Fibroblast of the conjunctiva (primary cell): Measurements from ENCODE around the gene SF3A2.
"Not testable (repeated sequence)": the region's sequence is repeated elsewhere in the genome, so short reads cannot be mapped to it uniquely, and the experiment has no call there.

ENCODE experiments used
- DNase-seq: peaks from one replicate; pipeline ENCODE4 v3.0.0-alpha.2; 2010; ENCODE audit warnings: low read depth

Gene SF3A2

DNA sequence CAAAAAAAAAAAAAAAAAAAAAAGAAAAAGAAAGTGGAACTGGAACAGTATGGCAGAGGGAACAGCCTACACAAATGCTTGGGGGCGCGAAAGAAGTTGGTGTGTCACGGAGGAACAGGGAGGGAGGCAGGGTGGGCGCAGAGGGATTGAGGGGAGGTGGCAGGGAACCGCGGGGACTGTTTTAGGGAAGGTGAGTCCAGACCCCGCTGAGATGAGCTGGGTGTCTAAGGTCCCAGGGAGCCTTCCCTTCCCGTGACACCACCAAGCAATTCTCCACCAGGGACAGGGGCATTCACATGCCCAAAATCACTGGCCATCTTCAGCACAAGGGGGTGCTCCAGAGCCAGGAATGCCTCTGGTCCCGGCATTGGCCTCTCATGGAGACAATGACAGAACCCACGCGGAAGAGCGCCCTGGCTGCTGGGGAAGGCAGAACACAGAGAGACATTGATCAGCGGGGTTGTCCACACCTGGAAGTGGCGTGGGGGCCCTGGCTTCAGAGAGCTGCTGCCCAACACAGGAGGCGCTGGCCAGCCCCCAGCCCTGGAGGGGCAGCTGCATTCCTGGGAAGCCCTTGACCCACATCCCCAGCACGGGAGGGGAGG, 38.4 kb downstream of the SF3A2 start:
- peak; percentile 39 for DNase-seq

DNA sequence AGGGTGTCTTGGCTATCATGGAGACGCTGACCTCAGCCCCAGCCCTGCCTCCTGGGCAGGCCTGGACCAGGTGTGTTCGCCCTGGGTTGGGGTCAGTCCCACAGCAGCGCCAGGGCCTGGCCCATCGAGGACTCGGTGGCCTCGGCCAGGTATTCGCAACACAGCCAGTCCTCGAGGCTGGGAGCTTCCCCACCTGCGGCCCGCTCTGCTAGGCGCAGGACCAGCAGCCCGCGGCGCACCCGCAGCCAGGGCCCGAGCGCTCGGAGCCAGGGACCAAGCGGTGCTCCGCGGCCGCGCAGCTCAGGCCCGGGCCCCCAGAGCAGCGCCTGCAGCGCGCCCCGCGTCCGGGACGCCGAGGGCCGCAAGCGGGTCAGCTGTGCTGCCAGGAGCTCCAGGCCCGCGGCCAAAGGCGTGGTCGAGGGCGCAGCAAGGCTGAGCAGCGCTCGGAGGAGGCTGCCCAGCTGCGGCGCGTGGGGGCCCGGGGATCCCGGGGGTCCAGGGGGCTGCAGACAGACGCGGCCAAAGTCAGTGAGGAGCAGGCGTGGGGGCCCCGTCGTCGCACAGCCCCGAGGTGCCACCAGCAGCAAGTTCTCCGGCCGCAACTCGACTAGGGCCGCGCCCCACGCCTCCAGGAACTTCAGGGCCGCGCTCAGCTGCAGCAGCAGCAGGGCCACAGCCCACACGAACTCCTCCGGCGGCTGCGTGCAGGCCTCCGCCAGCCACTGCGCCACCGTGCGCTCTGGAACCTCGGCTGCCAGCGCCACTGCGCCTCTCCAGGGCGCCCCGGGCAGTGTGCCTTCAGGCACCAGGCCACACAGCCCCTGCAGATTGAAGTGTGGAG, 39.2 kb downstream of the SF3A2 start:
- DNase-seq = no peak

GRCh38 chr19:2276429-2276986, 39.9 kb downstream of the SF3A2 start:
- DNase-seq = no peak

GRCh38 chr19:2277138-2277537, 40.5 kb downstream of the SF3A2 start:
- DNase-seq = no peak

DNA sequence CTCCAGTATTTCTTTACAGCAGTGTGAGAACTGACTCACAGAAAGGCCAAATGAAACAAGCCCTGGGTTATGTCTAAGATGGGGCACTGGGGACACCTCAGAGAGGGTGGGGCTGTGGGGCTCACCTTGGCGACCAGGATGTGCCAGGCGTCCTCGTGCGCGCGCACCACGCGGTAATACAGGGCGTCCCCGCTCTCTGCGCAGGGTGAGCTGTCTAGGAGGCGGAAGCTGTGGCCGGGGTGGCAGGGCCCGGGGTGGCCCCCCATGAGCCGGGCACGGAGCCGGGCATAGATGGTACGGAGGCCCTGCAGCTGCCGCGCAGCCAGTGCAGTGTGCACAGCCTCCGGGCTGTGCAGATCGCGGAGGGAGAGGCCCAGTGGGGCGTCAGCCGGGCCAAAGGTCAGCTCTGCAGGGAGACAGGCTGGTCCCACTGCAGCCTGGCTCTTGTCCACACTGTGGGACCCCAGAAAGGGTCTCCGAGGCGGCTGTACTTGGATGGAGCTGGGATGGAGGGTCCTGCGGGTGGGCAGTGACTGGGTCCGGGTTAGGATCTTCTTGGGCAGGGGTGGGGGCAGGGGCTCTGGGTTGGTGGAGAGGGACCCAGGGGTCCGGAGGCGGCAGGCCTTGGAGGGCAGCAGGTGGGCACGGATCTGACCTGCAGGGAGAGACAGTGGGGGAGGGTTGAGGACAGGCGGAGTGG, 42.0 kb downstream of the SF3A2 start:
- DNase-seq = no peak

DNA sequence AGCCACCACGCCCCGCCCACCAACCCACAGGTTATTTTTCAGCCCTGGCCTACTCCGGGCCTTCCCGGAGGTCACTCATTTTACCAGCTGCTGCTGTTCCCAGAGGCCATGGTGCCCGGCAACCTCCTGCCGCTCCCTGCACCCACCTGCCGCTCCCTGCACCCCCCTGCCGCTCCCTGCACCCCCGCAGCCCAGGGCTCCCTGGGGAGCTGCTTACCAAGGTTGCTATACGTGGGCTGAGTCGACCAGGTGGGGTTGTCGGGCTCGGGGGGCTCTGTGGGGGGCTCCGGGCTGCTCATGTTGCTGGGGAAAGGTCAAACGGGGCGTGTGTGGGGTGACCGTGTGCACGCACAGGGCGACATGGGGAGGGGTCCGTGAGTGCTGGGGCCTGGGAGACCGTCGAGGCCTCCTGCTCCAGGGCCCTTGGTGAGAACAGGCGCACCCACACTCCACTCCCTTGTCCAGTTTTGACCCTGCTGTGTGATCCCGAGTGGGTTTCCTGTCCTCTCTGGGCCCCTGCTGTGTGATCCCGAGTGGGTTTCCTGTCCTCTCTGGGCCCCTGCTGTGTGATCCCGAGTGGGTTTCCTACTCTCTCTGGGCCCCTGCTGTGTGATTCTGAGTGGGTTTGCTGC, 44.1 kb downstream of the SF3A2 start:
- no peak for DNase-seq

GRCh38 chr19:2281265-2282061, 44.8 kb downstream of the SF3A2 start:
- DNase-seq = not testable (repeated sequence)

DNA sequence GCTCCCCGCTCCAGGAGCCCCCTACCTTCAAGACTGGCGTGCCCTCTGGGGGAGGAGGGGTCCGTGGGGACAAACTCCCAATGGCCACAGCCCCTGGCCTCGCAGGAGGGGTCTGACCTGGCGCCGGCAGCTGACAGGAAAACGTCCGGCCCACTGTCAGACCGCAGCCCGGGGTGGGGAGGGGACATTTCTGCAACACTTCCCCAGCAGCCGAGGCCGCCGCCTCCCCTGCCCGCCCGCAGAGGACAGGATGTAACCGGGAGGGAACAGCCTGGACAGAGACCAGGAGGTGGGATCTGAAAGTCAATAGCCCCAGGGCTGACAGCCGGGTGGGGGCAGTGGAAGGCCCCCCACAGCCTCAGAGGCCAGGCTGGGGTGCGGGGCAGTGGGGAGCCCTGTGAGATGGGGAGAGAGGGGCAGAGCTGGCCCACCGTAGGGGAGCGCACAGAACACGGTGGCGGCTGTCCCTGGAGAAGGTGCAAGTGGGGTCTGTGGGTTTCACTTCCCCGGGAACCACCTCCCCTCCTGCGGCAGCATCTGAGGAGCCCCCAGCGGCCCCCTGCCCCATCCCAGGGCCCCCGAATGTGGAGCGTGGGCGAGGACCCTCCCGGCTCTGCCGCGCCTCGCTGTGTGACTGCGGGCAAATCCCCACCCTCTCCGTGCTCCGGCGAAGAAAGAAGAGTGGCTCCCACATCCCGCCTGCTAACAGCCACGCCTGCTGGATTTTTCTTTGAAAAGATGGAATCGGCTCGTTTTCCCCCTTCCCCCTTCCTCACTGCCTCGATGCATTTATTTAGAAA, 45.6 kb downstream of the SF3A2 start, which contains the start of gene PEAK3:
PEAK3 (minus strand) TSS at position 114 of the 800 bp plus-strand sequence. CDS start 1,244 bp downstream, outside the sequence.
- no peak for DNase-seq

- DNase-seq = no peak
Observed at GRCh38 chr19:2282862-2283237, 46.2 kb downstream of the SF3A2 start.

DNA sequence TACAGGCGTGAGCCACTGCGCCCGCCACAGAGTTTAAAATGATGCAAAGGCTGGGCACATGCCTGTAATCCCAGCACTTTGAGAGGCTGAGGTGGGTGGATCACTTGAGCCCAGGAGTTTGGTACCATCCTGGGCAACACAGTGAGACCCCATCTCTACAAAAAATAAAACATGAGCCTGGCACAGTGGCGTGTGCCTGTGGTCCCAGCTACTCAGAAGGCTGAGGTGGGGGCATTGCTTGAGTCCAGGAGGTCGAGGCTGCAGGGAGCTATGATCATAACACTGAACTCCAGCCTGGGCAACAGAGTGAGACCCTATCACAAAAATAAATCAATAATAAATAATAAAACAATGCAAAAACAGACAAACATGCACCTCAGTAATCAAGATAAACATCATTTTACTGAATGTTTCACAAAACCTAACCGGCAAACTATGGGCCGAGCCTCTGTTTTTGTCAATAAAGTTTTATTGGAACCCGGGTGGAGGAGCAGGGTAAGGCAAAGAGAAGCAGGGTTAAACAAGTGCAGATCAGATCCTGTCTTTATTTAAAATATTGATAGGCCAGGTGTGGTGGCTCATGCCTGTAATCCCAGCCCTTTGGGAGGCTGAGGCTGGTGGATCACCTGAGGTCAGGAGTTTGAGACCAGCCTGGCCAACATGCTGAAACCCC, 47.3 kb downstream of the SF3A2 start:
- no peak for DNase-seq

GRCh38 chr19:2286402-2287140, 49.9 kb downstream of the SF3A2 start:
- no peak for DNase-seq

- no peak for DNase-seq
Observed at GRCh38 chr19:2287585-2288337, 51.1 kb downstream of the SF3A2 start.

DNA sequence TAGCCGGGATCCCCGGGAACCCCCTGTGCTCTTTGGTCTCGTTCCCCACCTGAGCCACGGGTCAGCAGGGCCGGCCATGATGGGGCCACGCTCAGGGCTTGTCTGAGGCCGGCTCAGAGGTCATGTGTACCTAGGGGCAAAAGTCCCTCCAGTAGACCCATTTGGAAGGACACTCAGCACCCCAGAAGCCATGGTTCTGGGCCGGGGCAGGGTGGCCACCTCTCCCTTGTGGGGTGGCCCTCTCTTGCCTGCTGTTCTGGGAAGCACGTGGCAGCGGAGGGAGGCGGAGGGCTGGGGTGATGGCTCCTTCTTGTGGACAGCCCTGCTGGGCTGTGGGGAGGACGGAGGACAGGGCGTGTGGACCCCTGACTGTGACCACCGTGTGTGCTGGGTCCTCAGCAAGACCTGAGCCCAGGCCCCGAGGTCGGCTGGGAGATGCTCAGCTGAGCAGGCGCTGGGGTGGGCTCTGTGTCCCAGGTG, 51.8 kb downstream of the SF3A2 start:
- DNase-seq = no peak

DNA sequence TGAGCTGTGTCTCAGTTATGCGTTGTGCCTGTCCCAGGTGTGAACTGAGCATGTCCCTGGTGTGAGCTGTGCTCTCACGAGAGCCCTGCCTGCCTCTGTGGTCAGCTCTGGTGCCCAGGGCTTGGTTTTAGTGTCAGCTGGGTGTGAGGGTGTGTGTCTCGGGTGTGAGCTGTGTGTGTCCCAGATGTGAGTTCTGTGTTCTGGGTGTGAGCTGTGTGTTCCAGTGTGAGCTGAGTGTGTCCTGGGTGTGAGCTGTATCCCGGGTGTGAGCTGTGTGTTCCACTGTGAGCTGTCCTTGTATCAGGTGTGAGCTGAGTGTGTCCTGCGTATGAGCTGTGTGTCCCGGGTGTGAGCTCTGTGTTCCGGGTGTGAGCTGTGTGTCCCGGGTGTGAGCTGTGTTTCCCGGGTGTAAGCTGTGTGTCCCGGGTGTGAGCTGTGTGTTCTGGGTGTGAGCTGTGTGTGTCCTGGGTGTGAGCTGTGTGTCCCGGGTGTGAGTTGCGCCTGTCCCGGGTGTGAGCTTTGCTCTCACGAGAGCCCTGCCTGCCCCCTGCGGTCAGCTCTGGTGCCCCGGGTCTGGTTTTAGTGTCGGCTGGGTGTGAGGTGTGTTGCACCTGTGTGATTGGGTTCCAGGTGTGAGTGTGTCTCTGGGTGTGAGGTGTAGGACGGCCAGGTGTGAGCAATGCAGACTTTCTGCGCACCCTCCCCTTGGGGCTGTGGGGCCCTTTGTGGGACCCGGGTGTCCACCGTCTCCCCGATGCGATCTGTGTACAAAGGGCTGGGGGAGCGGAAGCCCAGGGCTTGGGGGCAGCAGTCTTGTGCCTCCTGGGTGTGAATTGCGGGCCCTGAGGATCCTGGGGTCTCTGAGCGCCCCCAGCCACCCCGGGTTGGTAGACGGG, 52.4 kb downstream of the SF3A2 start:
- no peak for DNase-seq

GRCh38 chr19:2289714-2290435, 53.3 kb downstream of the SF3A2 start:
- DNase-seq = no peak

DNA sequence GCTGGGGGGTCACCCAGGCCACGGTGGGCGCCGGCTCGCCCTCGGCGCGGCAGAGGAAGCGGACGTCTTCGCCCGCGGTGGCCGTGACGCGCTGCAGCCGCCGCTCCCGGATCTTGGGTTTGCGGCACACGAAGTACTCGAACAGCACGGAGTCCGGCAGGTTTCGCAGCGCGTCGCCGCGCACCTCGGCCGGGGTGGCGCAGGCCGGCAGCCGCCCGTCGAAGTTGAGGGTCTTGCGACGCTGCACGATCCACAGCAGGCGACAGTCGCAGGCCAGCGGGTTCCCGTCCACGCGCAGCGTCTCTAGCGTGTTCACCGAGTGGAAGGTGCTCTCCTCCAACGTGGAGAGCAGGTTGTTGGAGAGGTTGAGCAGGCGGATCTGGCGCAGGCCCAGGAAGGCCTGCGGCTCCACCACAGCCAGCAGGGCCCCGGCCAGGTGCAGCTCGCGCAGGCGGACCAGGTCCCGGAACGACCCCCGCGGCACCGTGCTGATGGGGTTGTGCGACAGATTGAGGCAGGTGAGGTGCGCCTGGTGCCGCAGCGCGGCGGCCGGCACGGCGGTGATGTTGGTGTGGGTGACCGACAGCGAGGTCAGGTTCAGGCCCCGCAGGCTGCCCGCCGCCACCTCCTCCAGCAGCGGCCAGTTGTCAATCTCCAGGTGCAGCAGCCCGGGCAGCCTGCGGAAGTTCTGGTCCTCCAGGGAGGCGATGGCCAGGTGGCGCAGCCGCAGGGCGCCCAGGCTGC, 54.0 kb downstream of the SF3A2 start:
- no peak for DNase-seq
